T-cell (primary cell): ENCODE measurements around the gene L3MBTL3. TPM values are rescaled to one million over a fixed set of nuclear protein-coding genes. Genes with fewer than 3 reads are reported as not detected.

Source experiments
- ATAC-seq, 4 experiments: fragments of 200-7000 bp in 3 of 4; fragments of 150-1000 bp in 1 of 4; cut with Tn5 transposase; replicated peaks in 1 of 4; 1 replicate in 3 of 4; 2 replicates in 1 of 4; pipeline ENCODE4 v1.10.0; 2021; ENCODE audit warnings: moderate library complexity in 3 of 4, mild to moderate bottlenecking in 2 of 4, moderate number of reproducible peaks in 1 of 4
- CTCF ChIA-PET, 2 donors: fragments of 300-600 bp; sonication (Branson Sonifier 250); formaldehyde crosslinking; loops; one replicate each; lab custom pipeline; 2022; ENCODE audit warnings: antibody characterized with exemption in 2 of 2; lab: Charles Lee
- POLR2A ChIA-PET, 2 donors: fragments of 300-600 bp; sonication (Branson Sonifier 250); formaldehyde crosslinking; loops; one replicate each; lab custom pipeline; 2022; ENCODE audit warnings: antibody characterized with exemption in 2 of 2; lab: Charles Lee
- DNase-seq, 35 experiments: peaks; one replicate each; pipeline versions ENCODE4 v3.0.0 to v3.0.0-alpha.2; 2013 to 2023
- H3K27ac ChIP-seq: one replicate; pipeline ENCODE4 v1.5.1; 2013; ENCODE audit warnings: low read length
- H3K27me3 ChIP-seq, 2 experiments: replicated peaks in 1 of 2; 1 replicate in 1 of 2; 2 replicates in 1 of 2; pipeline versions ENCODE4 v1.6.1 to v1.7.0; 2013; ENCODE audit warnings: low read length in 1 of 2, mixed read lengths in 1 of 2; ENCODE audit not compliant: control insufficient read depth in 2 of 2, insufficient read depth in 2 of 2; ENCODE audit errors: extremely low read depth in 1 of 2
- H3K36me3 ChIP-seq, 2 donors: 1 replicate in 1 of 2; 2 replicates in 1 of 2; pipeline versions ENCODE4 v1.6.1 to v1.7.0; 2013; ENCODE audit warnings: low read length in 1 of 2; ENCODE audit not compliant: control insufficient read depth in 2 of 2, insufficient read depth in 1 of 2; ENCODE audit errors: extremely low read depth in 1 of 2
- H3K4me1 ChIP-seq, 2 experiments: 1 replicate in 1 of 2; 2 replicates in 1 of 2; pipeline versions ENCODE4 v1.6.1 to v1.7.0; 2013; ENCODE audit warnings: low read length in 2 of 2, mixed read lengths in 1 of 2; ENCODE audit not compliant: insufficient read depth in 2 of 2, control insufficient read depth in 1 of 2; ENCODE audit errors: extremely low read depth in 1 of 2
- H3K4me3 ChIP-seq, 2 donors: 1 replicate in 1 of 2; 2 replicates in 1 of 2; pipeline versions ENCODE4 v1.5.1 to v1.7.0; 2013; ENCODE audit warnings: mild to moderate bottlenecking in 2 of 2, low read length in 1 of 2, moderate library complexity in 1 of 2; ENCODE audit not compliant: control insufficient read depth in 1 of 2; ENCODE audit errors: extremely low read depth in 1 of 2
- H3K9me3 ChIP-seq: 2 replicates; pipeline ENCODE4 v1.7.0; 2013
- H3K27ac Mint-ChIP-seq, 2 donors: one replicate each; pipeline ENCODE4 v1.8.0; 2020 to 2021; ENCODE audit warnings: mild to moderate bottlenecking in 2 of 2, mixed read lengths in 2 of 2
- H3K27me3 Mint-ChIP-seq, 2 donors: one replicate each; pipeline ENCODE4 v1.8.0; 2021 to 2022; ENCODE audit warnings: mixed read lengths in 2 of 2
- H3K36me3 Mint-ChIP-seq: one replicate; pipeline ENCODE4 v1.8.0; 2021; ENCODE audit warnings: mixed read lengths
- H3K4me1 Mint-ChIP-seq, 3 donors: one replicate each; pipeline ENCODE4 v1.8.0; 2020 to 2022; ENCODE audit warnings: mixed read lengths in 3 of 3, mild to moderate bottlenecking in 1 of 3
- H3K4me3 Mint-ChIP-seq, 3 donors: one replicate each; pipeline ENCODE4 v1.8.0; 2020 to 2022; ENCODE audit warnings: mild to moderate bottlenecking in 3 of 3, mixed read lengths in 3 of 3, moderate library complexity in 3 of 3
- H3K9me3 Mint-ChIP-seq, 3 donors: one replicate each; pipeline ENCODE4 v1.8.0; 2020 to 2022; ENCODE audit warnings: mixed read lengths in 3 of 3
- WGBS: methylation state at CpG from one replicate; pipeline ENCODE4 v1.1.5; 2013; ENCODE audit warnings: missing lambda C conversion rate; ENCODE audit not compliant: insufficient coverage; 5-methylcytosine and 5-hydroxymethylcytosine counted together
- total RNA-seq, 35 experiments: library from RNA in 6 of 35; stranded (reverse) in 6 of 35; fragments of 120-200 nt in 1 of 35; gene quantifications; one replicate each; pipeline versions ENCODE4 v1.2.1 to v1.2.4 and lab custom pipeline; 2013 to 2026

Gene L3MBTL3
- total RNA-seq, 5 donors from 2014 or later (not counting 1 experiment from before 2014, with no cell fraction given) = 22.5 to 52.8 (median 30.4) TPM

GRCh38 chr6:130183271-130184222 lies 165.2 kb downstream of the L3MBTL3 start:
- Histone ChIP-seq H3K36me3 (peaks cover 17 to 43% of the 10 kb centered on the region in 2 donors), H3K4me1 (peaks cover 14 to 18% of the 10 kb centered on the region in 2 experiments), H3K27me3 (no peaks in the 10 kb centered on the region), H3K27ac (peak overlapping the region; percentile 79), H3K9me3 (no peaks in the 10 kb centered on the region), H3K4me3 (peak overlapping the region in 1 of 2 donors; percentile 8)
- peak overlapping the region; percentile 84 to 87 for H3K27ac Mint-ChIP-seq
- H3K4me1 Mint-ChIP-seq = peaks cover 47 to 49% (median 48%) of the 10 kb centered on the region in 3 donors
- WGBS = 95% methylated on average over 2 of the region's 9 CpGs
- H3K9me3 Mint-ChIP-seq = no peaks in the 10 kb centered on the region
- DNase-seq (peak in 33 of 35 experiments; percentile 9 to 77 (median 56)), ATAC-seq (peak; percentile 79 to 93 (median 86))
- no peaks in the 10 kb centered on the region for H3K27me3 Mint-ChIP-seq
- H3K36me3 Mint-ChIP-seq = peaks cover 52% of the 10 kb centered on the region
- POLR2A ChIA-PET = no interaction called here
- CTCF ChIA-PET = interaction anchor here (0.5 to 1.0 kb wide), 2 partner anchors 39 to 1335 kb away, joined by 4 read pairs; partner anchors contain the start of gene SAMD3 (in 1 of the 2)
- peak overlapping the region; percentile 32 to 56 (median 34) for H3K4me3 Mint-ChIP-seq

GRCh38 chr6:130185658-130186057 lies 167.3 kb downstream of the L3MBTL3 start:
- DNase-seq (no peak), ATAC-seq (no peak)
- Mint-ChIP-seq H3K27me3 (no peaks in the 10 kb centered on the region), H3K27ac (peak overlapping the region; percentile 40 to 68), H3K9me3 (no peaks in the 10 kb centered on the region), H3K4me3 (no peak overlapping the region), H3K36me3 (peaks cover 47% of the 10 kb centered on the region), H3K4me1 (peaks cover 66 to 70% (median 68%) of the 10 kb centered on the region in 3 donors)
- 100% methylated on average over 2 of the region's 3 CpGs for WGBS
- POLR2A ChIA-PET = interaction anchor here (0.6 to 0.7 kb wide), 3 partner anchors 18 to 103 kb away, joined by 3 to 6 read pairs (median 5); no protein-coding TSS in a partner anchor
- Histone ChIP-seq H3K9me3 (no peaks in the 10 kb centered on the region), H3K27ac (no peak overlapping the region), H3K4me3 (no peak overlapping the region), H3K4me1 (peaks cover 18 to 28% of the 10 kb centered on the region in 2 experiments), H3K27me3 (no peaks in the 10 kb centered on the region), H3K36me3 (peaks cover 15 to 32% of the 10 kb centered on the region in 2 donors)
- CTCF ChIA-PET = interaction anchor here in 1 of 2 donors (1.0 to 1.4 kb wide), 2 partner anchors 30 to 38 kb away, joined by 3 to 7 read pairs; partner anchors contain the start of gene SAMD3

- Histone ChIP-seq H3K27ac (no peak overlapping the region), H3K36me3 (peaks cover 5 to 18% of the 10 kb centered on the region in 2 donors), H3K4me1 (peaks cover 29 to 37% of the 10 kb centered on the region in 2 experiments), H3K9me3 (no peaks in the 10 kb centered on the region), H3K27me3 (no peaks in the 10 kb centered on the region), H3K4me3 (no peak overlapping the region)
- H3K4me1 Mint-ChIP-seq = peaks cover 82 to 83% (median 83%) of the 10 kb centered on the region in 3 donors
- H3K36me3 Mint-ChIP-seq = peaks cover 48% of the 10 kb centered on the region
- no peaks in the 10 kb centered on the region for H3K27me3 Mint-ChIP-seq
- DNase-seq (no peak), ATAC-seq (no peak)
- WGBS = no CpG with 5 or more reads among the region's 3 CpGs
- CTCF ChIA-PET = interaction anchor here (0.5 to 1.6 kb wide), 7 partner anchors 16 to 688 kb away, joined by 3 to 4 read pairs (median 3); no protein-coding TSS in a partner anchor
- H3K9me3 Mint-ChIP-seq = no peaks in the 10 kb centered on the region
- H3K4me3 Mint-ChIP-seq = peak overlapping the region in 1 of 3 donors; percentile 6
- POLR2A ChIA-PET = no interaction called here
- H3K27ac Mint-ChIP-seq = peak overlapping the region; percentile 7 to 66
These were observed 169.2 kb downstream of the L3MBTL3 start for GRCh38 chr6:130187335-130188206.

GRCh38 chr6:130188207-130188899 lies 170.0 kb downstream of the L3MBTL3 start:
- peaks cover 1 to 10% of the 10 kb centered on the region in 2 donors for H3K36me3 ChIP-seq
- H3K4me1 Mint-ChIP-seq = peaks cover 83 to 90% (median 85%) of the 10 kb centered on the region in 3 donors
- 84% methylated on average over 5 of the region's 6 CpGs for WGBS
- no peak for DNase-seq
- no peaks in the 10 kb centered on the region for H3K27me3 ChIP-seq
- H3K27me3 Mint-ChIP-seq = no peaks in the 10 kb centered on the region
- no peak overlapping the region for H3K4me3 ChIP-seq
- ChIA-PET POLR2A (no interaction called here), CTCF (interaction anchor here (0.7 to 1.6 kb wide), 4 partner anchors 15 to 689 kb away, joined by 3 to 4 read pairs (median 4); no protein-coding TSS in a partner anchor)
- H3K9me3 Mint-ChIP-seq = no peaks in the 10 kb centered on the region
- no peaks in the 10 kb centered on the region for H3K9me3 ChIP-seq
- H3K27ac ChIP-seq = no peak overlapping the region
- peak overlapping the region; percentile 12 to 66 for H3K27ac Mint-ChIP-seq
- no peak for ATAC-seq
- H3K4me1 ChIP-seq = peaks cover 27 to 31% of the 10 kb centered on the region in 2 experiments
- H3K36me3 Mint-ChIP-seq = peaks cover 51% of the 10 kb centered on the region
- peak overlapping the region in 1 of 3 donors; percentile 6 for H3K4me3 Mint-ChIP-seq

GRCh38 chr6:130189531-130190397 lies 171.4 kb downstream of the L3MBTL3 start:
- Histone ChIP-seq H3K4me1 (peaks cover 16 to 24% of the 10 kb centered on the region in 2 experiments), H3K27me3 (no peaks in the 10 kb centered on the region), H3K9me3 (no peaks in the 10 kb centered on the region), H3K4me3 (no peak overlapping the region), H3K36me3 (no peaks in the 10 kb centered on the region), H3K27ac (no peak overlapping the region)
- Mint-ChIP-seq H3K36me3 (peaks cover 51% of the 10 kb centered on the region), H3K4me3 (peak overlapping the region in 1 of 3 donors; percentile 14), H3K27me3 (no peaks in the 10 kb centered on the region), H3K27ac (peak overlapping the region; percentile 66 to 78), H3K9me3 (no peaks in the 10 kb centered on the region), H3K4me1 (peaks cover 84 to 90% (median 84%) of the 10 kb centered on the region in 3 donors)
- 91% methylated on average over 2 of the region's 8 CpGs for WGBS
- POLR2A ChIA-PET = no interaction called here
- DNase-seq = no peak
- CTCF ChIA-PET = interaction anchor here in 1 of 2 donors (1.4 kb wide), 1 partner anchor 34 kb away, joined by 5 read pairs; no protein-coding TSS in a partner anchor
- ATAC-seq = peak in 3 of 4 experiments; percentile 36 to 59 (median 48)
